Lung microvascular endothelial cell (primary cell): ENCODE measurements around the gene KLK14. TPM values are rescaled to one million over a fixed set of nuclear protein-coding genes. Genes with fewer than 3 reads are reported as not detected.

ENCODE experiments used
- DNase-seq, 2 donors: peaks; one replicate each; pipeline versions ENCODE4 v3.0.0 to v3.0.0-alpha.2; 2010; ENCODE audit warnings: low read depth in 2 of 2
- total RNA-seq: library from RNA; depleted of rRNA; stranded (reverse); fragments of >200 nt; gene quantifications from 2 replicates; pipeline ENCODE4 v1.2.1, GENCODE V29; 2014

KLK14 gene
- total RNA-seq, 1 donor from 2014 or later = not detected

DNA sequence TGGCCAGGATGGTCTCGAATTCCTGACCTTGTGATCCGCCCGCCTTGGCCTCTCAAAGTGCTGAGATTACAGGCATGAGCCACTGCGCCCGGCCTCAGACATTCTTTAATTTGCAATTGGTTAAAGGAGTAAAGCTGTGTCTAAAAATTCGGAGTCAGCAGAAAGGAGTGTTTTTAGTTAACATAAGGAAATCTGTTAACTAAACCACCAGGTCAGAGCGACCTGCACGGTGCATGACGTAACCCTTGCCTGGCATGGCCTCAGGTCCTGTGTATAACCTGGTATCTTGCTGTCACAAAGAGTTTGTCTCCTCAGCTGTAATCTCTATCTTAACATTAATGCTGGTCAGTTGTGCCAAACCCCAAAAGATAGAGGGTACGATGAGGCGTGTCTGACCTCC lies 38.4 kb downstream of the KLK14 start:
- DNase-seq = no peak

- no peak for DNase-seq
These were observed 39.2 kb downstream of the KLK14 start for GRCh38 chr19:51043497-51043896.

- DNase-seq = no peak
These were observed 42.5 kb downstream of the KLK14 start for GRCh38 chr19:51040151-51040550.

- DNase-seq = no peak
These were observed 46.2 kb downstream of the KLK14 start for GRCh38 chr19:51036519-51036918.

DNA sequence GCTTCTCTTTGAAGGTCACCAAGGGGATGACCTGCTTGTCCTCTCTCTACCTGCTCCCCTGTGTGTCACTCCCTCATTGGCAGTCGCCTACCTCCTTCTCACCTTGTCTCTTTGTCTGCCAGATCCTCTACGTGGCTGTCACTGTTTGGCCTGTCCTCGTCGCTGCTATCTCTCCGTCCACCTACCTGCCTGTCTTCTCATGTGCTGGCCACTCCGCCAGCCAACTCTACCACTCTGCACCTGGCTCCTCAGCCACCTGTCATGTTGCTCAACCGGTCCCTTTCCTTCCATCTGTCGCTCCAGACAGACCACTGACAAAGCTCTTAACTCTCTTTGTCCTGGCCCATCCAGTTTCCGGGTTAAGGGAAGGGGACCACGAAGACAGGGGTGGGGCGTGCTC lies 48.0 kb downstream of the KLK14 start, which contains the start of gene KLK12:
KLK12 (minus strand) TSS at position 299 of the 400 bp plus-strand sequence. CDS start 381 bp downstream, outside the sequence.
- DNase-seq = no peak

GRCh38 chr19:51031880-51032225 lies 50.8 kb downstream of the KLK14 start:
- DNase-seq = no peak

DNA sequence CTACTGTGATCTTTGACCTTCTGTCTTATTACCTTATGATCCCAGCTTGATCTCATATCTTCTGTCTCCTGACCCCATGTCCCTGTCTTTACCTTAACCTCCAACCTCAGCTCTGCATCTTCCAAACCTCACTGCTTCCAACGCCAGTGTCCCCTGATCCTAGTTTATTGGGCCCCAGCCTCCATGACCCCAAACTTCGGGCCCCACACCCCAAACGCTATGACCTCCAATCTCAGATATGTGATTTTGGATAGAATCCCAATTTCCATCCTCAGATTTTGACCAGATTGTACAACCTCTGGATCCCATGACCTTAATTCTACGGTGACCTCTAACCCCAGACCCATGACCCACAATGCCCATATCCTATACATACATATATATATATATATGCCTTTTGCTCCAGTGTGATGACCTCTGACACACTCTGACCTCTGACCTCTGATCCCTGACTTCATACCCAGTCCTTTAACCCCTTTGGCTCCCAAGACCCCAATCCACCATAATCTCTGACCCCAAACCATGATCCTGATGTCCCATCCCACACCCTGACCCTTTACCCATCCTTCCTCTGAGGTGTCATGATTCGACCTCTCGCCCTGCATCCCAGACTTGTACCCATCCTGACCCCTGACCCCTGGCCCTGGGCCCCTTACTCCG lies 51.3 kb downstream of the KLK14 start:
- DNase-seq = no peak

DNA sequence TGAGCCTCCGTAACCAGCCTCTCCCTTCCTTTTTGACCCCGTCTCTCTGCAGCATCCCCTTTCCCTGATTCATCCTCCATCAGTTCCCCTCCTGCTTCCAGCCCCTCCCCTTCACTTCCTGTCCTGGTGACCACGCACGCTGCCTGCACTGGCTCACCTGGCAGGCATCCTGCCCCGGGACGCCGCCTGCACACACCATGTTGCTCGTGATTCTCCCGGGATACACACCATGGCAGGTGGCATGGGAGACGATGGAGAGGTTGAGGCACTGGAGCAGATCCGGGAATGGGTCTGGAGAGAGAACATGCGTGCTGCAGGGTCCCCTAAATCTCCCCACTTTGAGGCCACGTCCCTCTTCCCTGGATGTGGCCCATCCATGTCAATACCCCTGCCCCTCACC lies 52.1 kb downstream of the KLK14 start:
- DNase-seq = no peak

GRCh38 chr19:51029718-51030117 lies 53.0 kb downstream of the KLK14 start:
- DNase-seq = no peak

Other genes with a start within 250 kb of the KLK14 start
- gene KLK15, start 249.3 kb downstream of the KLK14 start, total RNA-seq = not detected in 2 replicates
- not detected in 2 replicates for gene KLK3, start 228.0 kb downstream of the KLK14 start, total RNA-seq
- gene KLK2, start 209.4 kb downstream of the KLK14 start, total RNA-seq = not detected in 2 replicates
- gene KLK4, start 171.5 kb downstream of the KLK14 start, total RNA-seq = not detected in 2 replicates
- not detected in 2 replicates for gene KLK5, start 129.8 kb downstream of the KLK14 start, total RNA-seq
- not detected in 2 replicates for gene KLK6, start 113.3 kb downstream of the KLK14 start, total RNA-seq
- gene KLK7, start 99.0 kb downstream of the KLK14 start, total RNA-seq = not detected in 2 replicates
- gene KLK8, start 81.3 kb downstream of the KLK14 start, total RNA-seq = not detected in 2 replicates
- gene KLK10, start 63.2 kb downstream of the KLK14 start, total RNA-seq = under 0.01 TPM in 1 of 2 replicates, not detected in the other
- gene KLK11, start 56.3 kb downstream of the KLK14 start, total RNA-seq = not detected in 2 replicates
- not detected in 2 replicates for gene KLK12, start 47.9 kb downstream of the KLK14 start, total RNA-seq
- gene KLK13, start 17.8 kb downstream of the KLK14 start, total RNA-seq = not detected in 2 replicates
- 4.1 and 7.3 TPM in 2 replicates for gene CTU1, start 25.5 kb upstream of the KLK14 start, total RNA-seq
- 0.20 and 0.22 TPM in 2 replicates for gene SIGLEC9, start 42.0 kb upstream of the KLK14 start, total RNA-seq
- gene SIGLEC7, start 59.4 kb upstream of the KLK14 start, total RNA-seq = not detected in 2 replicates
- gene CD33, start 142.2 kb upstream of the KLK14 start, total RNA-seq = not detected in 2 replicates
- gene SIGLECL1, start 168.2 kb upstream of the KLK14 start, total RNA-seq = not detected in 2 replicates
- gene IGLON5, start 228.8 kb upstream of the KLK14 start, total RNA-seq = not detected in 2 replicates